Stimulated activated CD4-positive, alpha-beta T cell treated with anti-CD3 and anti-CD28 coated beads, Interleukin-2, amount 100 ng/mL, for 24 hours (primary cell): Measurements from ENCODE around the gene MAGI2.

Source experiments
- DNase-seq, 2 donors: peaks; one replicate each; pipeline ENCODE4 v3.0.0-alpha.2; 2020

MAGI2 gene

DNA sequence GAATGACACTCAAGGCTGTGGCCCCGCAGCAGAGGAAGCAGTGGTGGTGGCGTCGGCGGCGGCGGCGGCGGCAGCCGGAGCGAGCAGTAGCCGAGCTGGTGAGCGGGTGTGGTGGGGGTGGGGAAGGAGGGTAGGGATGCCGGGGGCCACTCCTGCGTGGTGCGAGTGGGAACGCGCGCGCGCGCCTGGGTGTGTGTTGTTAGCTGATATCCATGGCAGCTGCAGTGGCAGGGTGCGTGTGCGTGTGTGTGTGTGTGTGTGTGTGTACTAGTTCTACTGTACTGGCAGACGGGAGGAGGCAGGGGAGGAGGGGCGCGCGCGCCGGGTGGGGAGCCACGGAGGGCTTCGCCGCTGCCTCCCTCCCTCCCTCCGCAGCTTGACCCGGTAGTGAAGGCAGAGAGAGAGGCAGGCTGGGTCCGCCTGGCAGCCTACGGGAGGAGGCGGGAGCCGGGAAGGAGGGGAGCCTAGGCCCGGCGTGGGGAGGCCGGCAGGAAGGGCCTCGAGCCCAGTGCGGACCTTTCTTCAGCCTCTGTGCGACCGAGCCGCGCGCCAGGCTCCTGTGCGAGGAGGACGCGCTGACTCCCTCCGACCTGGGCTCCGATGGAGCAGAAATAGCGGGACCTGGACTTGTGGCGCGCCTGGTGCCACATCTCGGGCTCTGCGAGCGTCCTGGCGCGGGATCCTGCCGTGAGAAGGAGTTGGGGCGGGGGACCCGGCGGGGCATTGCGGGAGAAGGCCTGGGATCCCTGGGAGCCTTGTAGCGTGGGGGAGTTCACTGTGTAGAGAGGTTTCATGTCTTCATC is at the start of gene MAGI2:
MAGI2 (minus strand) TSS at position 110 of the 803 bp plus-strand sequence. CDS start 347 bp downstream, outside the sequence.
- DNase-seq: peak in 1 of 2 donors; percentile 3

DNA sequence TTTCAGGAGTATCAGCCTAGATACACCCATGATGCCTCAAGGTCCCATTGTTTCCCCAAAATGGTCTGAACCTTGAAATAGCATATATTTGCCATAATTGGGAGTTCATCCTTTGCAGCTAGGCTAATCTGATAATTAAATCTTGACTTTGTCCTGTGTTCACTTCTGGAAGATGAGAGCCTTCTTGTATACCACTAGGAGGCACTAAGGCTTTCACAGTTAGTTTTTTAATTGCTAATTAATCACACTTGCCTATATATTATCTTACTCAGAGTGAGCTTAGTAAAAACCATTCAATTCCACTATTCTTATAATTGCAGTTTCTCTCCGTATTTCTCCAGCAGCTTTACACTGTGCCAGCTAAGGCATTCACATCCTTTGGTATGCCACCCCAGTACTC is 48.7 kb upstream of the MAGI2 start:
- no peak for DNase-seq

DNA sequence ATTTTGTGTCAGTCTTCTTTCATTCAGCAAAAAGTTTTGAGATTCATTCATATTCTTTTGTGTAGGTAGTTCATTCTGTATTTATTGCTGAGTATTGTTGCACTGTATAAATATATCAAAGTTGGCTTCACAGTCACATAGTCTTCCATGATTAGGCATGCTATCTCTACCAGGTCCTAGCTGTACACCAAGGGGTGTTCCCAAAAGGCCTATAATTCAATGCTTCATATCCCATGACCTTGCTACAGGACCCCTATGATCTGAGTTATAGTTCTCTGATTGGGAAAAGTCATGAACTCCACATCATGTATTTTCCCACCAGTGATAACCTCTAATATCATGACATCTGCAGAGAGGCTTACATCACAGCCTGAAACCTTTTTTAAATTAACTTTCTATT is 47.3 kb upstream of the MAGI2 start:
- DNase-seq: no peak

DNA sequence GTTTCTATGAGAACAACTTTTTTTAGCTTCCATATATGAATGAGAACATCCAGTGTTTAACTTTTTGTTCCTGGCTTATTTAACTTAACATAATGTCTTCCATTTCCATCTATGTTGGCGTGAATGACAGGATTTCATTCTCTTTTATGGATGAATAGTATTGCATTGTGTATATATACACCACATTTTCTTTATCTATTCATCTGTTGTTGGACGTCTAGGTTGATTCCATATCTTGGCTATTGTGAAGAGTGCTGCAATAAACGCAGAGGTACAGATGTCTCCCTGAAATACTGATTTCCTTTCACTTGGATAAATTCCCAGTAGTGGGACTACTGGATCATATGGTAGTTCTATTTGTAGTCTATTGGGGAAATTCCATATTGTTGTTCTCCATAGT is 44.3 kb upstream of the MAGI2 start:
- DNase-seq: no peak

DNA sequence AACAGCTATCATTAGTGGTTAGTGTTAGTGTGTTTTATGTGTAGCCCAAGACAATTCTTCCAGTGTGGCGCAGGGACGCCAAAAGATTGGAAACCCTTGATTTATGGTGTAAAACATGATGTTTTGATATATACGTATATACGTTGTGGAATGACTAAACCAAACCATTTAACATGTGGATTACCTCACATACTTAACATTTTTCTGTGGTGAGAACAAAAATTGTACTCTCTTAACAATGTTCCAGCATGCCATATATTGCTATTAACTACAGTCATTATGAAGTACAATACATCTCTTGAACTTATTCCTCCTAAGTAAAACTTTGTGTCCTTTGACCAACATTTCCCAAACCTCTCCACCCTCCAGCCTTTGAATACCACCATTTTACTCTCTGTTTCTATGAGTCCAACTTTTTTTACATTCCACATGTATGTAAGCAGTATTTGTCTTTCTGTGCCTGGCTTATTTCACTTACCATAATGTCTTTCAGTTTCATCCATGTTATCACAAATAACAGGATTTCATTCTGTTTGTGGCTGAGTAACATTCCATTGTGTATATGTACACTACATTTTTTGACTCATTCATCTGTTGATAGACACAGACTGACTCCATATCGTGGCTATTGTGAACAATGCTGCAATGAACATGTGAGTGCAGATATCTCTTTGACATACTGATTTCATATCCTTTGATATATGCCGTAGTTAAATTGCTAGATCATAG is 42.2 kb upstream of the MAGI2 start:
- no peak for DNase-seq

DNA sequence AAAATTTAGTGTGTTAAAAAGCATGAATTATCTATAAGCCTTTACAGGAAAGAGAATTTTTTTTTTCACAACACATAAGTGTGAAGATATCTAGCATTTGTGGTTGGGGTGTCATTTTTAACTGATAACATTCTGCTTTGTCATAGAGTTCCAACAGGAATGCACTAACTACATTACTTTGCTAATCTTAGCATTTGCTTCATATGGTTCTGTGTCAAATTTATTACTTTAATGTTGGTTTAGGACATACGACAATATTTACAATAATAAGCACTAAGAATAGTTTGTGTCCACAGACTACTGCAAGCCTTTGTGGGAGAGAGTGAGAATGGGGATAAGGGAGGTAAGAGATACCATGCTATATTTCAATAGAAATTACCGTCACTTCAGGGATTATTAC is 40.6 kb upstream of the MAGI2 start:
- DNase-seq: no peak

DNA sequence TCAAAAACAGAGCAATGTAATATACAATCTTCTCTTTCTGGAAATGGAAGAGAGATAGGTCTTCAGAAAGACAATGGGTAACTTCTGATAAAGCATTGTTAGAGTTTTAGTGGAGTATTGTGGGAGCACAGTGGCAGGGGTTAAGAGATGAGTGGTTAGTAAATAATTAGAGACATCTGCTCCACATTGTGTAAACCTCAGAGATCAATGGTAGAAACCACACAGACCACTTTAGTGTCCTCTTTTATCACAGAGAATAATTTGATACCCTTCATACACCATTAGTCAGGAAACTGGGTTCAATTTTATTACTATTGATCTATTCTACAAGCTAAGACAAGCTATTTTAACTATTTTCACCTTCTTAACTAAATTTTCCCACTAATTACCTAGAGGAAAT is 35.9 kb upstream of the MAGI2 start:
- DNase-seq: no peak

DNA sequence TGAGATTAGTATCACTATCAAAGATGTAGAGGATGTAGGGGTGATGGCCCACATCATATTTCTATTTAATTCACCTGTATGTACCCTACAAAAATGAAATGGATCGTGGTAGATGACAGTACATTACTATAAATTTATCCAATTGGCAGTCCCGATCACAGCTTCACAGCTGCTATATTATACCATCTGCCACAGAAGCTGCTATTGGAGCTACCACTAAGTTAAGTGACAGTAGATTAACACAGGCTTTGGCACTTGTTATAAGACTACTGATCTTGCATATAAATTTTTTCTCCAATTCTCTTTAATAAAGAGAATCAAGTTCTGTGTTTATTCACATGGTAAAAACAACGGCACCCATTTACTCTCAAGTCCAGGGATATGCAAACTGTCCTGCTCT is 24.9 kb upstream of the MAGI2 start:
- no peak for DNase-seq

DNA sequence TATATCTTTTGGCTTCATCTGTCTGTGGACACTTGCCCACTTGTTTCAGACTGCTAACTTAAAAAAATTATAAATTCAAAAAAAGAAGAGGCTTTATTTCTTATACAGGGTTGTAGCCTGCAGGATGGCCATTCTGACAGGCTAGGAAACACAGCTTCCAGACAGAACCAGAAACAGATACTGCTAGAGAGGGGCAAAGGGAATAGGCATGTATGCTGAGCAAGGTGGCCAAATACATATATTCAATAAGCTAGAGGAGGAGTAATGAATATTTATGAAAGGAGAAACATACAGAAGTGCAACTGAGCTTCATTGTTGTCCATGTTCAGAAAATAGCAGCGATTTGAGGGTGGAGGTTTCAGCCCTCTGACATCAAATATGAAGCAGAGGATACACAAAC is 22.0 kb upstream of the MAGI2 start:
- DNase-seq: no peak

DNA sequence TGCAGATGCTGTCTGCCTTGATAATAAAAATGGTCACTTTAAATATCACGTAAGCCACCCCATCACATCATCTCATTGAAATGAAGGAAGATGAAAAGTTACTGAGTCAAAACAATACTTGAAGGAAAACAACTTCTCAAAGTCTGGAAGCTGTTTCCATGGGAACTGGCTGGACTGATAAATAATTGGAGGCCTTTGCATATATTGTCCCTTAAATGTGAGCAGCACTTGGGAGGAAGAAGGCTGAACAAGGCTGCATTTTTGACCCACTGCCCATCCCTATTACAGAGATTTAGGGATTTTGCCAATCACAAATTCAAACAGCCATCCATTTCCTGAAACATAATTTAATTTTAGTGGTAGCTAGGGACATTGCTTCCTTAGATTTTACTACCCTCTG is 18.2 kb upstream of the MAGI2 start:
- DNase-seq: no peak

DNA sequence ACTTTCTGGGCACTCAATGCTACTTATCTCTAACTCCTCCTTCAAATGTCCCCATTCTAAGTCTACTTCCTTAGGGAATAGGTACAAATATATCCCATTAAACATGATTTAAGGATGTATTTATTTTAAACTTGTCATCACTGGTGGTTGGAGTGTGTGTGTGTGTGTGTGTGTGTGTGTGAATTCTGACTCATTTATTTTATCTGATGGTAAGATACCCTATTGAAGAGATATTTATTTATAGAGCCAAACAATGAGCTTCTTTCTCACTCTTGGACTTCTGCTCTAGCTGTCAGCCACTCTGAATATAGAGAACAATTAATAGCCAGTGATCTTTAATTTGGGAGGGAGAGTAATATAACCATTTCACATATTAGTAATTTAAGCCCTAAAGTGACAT is 17.8 kb upstream of the MAGI2 start:
- DNase-seq: no peak

DNA sequence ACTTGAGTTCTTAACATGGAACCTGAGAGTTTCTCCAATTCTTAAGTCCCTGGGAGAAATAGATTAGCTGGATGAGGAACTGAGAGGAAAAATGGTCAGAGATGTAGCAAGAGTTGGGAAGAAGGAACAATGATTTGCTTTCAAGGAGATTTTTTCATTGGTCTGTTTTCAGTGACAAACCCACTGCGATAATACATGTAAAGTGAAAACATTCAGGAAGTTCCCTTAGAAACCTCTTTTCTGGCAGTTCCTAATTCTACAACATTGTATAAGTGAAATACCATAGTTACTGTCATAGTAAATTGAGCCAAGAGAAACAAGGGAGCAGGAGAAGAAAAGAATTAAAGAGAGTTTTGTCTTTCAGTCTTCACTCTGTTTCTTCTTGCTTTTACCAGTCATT is 12.1 kb upstream of the MAGI2 start:
- DNase-seq: no peak

DNA sequence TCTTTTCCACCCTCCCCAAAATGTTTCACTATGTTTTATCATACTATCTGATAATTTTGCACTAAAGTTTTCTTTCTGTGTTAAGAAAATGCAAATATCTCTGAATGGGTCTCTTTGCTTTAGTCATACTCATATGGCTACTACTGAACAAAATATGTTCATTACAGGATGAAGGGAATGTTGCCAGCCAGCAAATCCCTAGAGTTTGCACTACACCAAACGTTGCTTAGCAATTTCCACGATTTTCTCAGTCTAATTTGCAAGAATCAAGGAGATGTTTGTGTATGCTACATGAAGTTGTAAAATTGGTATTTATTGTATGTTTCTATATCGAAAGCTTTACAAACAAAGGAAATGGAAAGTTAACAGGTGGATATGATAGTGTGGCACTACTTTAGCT is 10.6 kb upstream of the MAGI2 start:
- no peak for DNase-seq

DNA sequence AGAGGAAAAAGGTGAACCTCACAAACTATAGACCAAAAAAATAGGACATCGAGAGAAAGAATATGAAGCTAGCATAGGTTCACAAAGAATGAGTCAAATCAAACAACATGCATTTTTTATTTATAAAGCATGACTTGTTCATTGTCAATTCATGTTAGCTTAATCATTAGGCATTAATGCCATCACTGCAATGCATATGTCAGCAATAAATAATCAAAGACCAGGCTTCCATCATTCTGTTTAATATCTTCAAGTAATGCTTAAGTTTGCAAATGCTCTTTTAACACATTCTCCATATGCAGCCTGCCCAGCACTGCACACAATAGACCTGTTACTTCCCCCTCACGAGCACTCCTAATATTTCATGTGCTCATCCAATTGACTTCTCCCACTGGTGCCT is 8.9 kb upstream of the MAGI2 start:
- DNase-seq: no peak

DNA sequence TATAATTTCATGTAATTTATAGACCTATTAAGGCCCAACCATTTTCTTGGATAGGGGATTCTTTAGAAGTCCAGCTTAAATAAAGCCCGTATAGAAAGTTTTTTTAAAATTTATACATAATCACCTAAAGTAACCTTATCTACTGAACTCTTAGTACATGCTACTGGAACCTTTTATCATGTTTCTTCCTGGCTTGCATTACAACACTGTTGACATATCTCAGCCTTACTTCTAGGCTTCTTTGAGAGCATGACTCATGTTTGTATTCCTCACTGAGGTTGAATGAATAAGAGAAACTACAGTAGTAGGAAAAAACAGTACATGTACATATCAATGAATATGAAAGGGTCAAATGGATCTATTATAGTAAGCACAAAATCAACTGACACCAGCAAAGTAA is 8.2 kb upstream of the MAGI2 start:
- no peak for DNase-seq

DNA sequence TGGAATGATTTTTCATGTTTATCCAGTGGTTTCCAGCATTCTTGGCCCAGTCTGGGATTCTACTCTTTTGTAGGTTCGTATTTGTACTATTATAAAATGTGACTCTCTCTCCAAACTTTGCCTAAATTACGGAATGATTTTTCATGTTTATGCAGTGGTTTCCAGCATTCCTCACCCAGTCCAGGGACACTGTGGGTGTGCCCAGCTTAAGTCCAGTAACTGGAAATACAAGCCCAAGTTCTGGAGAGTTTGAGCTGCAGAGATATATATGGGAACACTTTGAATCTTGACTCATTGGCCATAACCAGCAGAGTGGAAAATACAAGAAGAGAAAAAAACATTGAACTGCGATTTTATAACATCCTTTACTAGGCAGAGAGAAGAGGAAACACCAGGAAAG is 5.9 kb upstream of the MAGI2 start:
- DNase-seq: no peak

DNA sequence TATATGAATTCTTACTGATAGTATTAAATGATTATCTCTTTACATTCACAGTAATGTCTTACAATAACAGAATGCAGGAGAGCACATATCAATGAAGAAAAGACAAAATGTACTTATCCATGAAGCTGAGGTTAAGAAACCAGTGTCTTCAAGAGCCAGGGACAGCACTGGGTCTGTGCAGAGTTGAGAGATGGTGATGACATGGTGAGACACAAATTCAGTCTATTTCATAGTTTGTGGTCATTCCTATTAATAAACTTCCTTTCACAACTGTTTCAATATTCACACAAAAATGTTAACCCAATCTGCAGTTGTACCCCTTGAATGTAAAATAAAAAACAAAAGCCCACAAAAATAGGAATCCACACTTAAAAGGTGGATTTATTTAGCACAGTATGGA is 5.3 kb upstream of the MAGI2 start:
- DNase-seq: no peak

DNA sequence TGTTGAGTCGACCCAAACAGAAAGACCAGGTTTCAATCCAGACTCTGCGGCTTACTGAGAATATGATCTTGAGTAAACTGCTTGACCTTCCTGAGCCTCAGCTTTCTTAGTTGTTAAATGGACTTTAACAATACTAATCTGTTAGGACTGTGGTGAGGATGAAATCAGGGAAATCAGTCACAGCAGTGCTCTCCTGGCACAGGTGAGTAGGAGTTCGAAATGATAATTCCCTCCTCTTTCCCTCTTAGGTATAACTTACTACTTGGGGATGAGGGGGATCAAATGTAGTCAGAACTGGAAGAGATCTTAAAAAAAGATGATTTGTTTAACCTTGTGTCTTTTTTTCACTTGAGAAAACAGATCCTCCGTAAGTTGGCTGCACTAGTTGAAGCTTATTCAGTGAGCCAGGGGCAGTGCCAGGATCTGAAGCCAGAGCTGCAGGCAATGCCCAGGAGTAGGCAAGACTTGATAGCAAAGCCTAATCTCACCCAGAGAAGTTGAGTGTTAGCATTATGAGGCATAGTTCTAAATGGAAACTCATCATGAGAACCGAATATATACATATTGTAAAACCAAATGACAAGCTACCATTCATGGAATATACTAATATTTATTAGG is 1.8 kb upstream of the MAGI2 start:
- no peak for DNase-seq

DNA sequence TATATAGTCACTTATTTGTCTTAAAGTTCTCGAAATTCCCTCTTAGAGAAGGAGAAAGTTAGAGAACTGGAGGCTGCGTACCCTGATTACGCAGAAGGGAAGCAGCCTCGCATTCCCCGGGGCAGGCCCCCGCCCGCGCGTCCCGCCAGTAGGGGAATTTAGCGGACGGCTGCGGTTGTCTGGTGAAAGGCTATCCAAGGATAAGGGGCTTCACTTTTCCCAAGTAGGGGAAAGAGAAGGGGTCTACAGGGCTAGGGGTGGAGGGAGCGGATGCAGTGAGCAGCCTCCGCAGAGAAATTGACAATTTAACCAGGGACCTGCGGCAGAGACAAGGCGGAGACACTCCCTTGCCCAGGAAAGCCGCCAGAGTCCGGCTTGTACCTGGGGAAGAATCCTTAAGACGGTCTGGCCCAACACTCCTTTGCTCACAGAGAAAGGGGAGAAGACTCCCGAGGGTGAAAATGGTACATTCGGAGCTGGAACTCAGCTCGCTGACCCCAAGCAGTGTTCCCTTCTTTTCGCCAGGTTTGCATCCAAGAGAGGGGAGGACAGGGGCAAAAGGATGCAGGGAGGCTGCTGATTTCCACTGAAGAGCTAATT is 994 bp upstream of the MAGI2 start:
- peak in 1 of 2 donors; percentile 1 for DNase-seq

DNA sequence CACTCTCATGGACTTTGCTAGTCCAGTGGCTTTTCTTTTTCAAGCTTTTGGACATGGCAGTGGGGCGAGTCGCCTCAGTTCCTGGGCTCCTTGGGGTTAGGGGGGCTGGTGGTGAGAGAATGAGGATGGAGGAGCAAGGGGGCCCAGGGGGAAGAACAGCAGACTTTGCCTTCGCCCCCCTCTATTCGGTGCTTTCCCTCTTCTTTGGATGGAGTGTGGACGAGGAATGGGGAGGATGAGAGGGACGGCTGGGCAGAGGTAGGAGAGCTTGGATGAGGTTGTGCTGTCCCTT is 255 bp downstream of the MAGI2 start:
- no peak for DNase-seq

DNA sequence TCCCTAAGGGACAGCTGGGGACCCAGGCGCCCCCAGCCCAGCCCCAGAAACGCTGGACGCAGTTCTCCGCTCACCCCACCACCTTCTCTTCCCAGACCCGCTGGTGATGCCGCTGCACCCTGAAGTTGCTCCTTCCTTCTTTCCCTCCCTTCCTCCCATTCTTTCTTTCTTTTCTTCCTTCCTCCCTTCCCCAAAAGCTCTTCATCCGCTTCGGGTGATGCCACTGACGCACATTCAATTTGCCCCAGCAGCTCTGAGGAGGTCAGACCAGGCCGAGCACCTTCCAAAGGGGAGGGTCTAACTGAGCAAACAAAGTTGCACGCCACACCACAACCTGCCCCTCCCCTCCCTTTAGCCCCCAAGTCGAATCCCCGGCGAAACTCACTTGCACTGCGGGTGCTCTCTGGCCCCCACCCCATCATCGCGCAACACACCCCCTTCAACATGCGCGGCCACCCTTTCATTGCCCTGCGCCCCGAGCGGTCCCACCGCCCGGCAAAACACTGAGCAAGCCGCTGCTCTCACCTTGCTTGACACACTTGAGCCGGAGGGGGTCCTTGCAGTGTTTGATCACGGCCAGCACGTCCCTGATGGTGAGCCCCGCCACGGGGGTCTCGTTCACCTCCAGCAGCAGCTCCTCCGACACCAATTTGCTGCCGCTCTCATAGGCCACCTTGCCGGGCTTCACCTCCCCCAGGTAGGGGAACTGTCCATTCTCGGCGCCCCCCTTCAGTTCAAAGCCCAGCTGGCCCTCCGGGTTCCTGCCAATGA is 787 bp downstream of the MAGI2 start:
- DNase-seq: no peak

DNA sequence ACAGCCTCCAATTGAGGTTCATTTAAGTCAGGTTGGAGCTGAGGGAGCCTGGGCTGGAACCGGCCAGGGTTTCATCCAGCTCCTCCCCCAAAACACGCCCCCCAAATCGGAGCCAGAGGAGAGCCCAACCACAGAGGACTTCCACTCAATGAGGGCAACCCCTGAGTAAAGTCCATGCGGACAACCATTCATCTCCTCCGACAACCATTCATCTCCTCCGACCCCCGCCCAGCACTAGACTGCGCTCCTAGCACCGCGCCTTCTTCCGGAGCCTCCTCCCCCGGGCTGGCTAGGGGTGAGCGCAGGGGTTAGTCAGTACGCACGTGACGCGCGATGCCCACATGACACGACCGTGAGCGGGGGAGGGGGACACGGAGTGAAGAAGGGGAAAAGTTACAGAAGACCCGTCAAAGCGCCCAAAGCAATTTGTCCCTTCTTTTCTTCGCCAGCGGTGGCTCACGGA is 1.4 kb downstream of the MAGI2 start:
- DNase-seq: peak in 1 of 2 donors; percentile 4

DNA sequence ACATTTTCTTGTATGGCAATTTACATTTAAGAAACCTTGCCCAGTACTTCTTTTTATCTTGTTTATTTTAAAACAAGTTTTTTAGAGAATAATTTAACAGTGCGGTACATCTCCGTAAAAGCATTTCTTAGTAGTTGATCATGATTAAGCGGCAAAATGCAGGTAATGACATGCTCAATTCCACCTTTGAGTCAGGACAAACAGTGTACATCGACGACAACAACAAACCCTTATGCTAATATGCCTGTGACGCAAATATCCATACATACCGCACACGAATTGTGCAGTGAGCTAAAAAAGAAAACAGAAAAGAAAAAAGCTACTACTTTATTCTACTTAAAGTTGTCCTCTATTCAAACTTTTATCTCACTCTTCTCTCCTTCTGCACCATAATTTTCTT is 1.9 kb downstream of the MAGI2 start:
- DNase-seq: no peak
